ENCODE measurements around the gene PDCD4. TPM values are rescaled to one million over a fixed set of nuclear protein-coding genes. Genes with fewer than 3 reads are reported as not detected.

Gene PDCD4
- total and polyA plus RNA-seq, 2 of the 8 experiments (the other 6 are each of a cell fraction or from before 2014, with no cell fraction given) = 3.3 to 26.8 TPM

GRCh38 chr10:110833234-110833940 lies 38.3 kb upstream of the PDCD4 start (continued):
- no peak for TF ChIP-seq POLR2AphosphoS5 (IDR thresholded peaks at IDR 0.05; ENCODE audit: low read depth, low read length)
- TF ChIP-seq NRF1 (IDR thresholded peaks at IDR 0.05; ENCODE audit: low read depth, low read length) = no peak
